ENCODE data around the gene H2BW2. TPM values are rescaled to one million over a fixed set of nuclear protein-coding genes. Genes with fewer than 3 reads are reported as not detected.

Gene H2BW2
- total and polyA plus RNA-seq, 2 of the 13 experiments (the other 11 are each of a cell fraction or from before 2014, with no cell fraction given), result not detected

DNA sequence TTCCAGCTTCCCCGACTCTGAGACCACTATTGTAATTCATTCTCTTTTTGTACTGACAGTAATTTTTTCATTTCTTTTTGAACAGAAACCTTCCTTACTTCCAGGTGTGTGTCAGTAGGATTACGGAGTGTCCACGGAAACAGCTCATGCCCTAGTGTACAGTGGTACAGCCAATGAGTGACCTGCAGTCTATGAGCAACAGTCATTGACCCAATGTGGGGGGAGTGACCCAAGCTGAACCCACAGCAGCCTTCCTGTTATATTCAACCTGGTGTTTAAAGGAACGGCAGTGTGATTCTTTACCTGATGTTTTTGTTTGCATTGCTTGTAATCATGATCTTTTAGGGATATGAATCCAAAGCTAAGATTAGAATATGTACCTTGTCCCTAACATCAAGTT lies 1.2 kb downstream of the H2BW2 start:
- Histone ChIP-seq H3K4me3 (replicated peaks in 1 of 3; ENCODE audit: insufficient read depth in 1 of 3, low read depth in 2 of 3, low read length in 3 of 3) (no peak overlapping the region), H3K4me1 (ENCODE audit: insufficient read depth, low read length) (no peaks in the 10 kb centered on the region), H3K9me3 (ENCODE audit: low read length) (no peaks in the 10 kb centered on the region), H3K36me3 (replicated peaks in 1 of 2; ENCODE audit: control insufficient read depth in 1 of 2, insufficient read depth in 2 of 2, low read length in 2 of 2) (no peaks in the 10 kb centered on the region), H3K79me2 (ENCODE audit: insufficient read depth, low read length) (no peaks in the 10 kb centered on the region), H2AFZ (ENCODE audit: low read length) (no peak overlapping the region), H3K27ac (ENCODE audit: extremely low read length, insufficient read depth, low read length) (no peak overlapping the region), H4K20me1 (ENCODE audit: insufficient read depth, low read length) (no peaks in the 10 kb centered on the region), H3K4me2 (ENCODE audit: low read depth, low read length) (no peak overlapping the region), H3K9ac (ENCODE audit: insufficient read depth, low read depth, low read length) (no peak overlapping the region), H3K27me3 (ENCODE audit: control insufficient read depth in 1 of 2, insufficient read depth in 2 of 2, low read length in 2 of 2) (no peaks in the 10 kb centered on the region)
- in situ Hi-C loops (cut with HindIII; ENCODE audit: extremely low pct_ligation_motif_present, low pct_unique_long_range_greater_than_20kb), result no loop called here
- WGBS (ENCODE audit: low lambda C conversion rate), result 9% methylated on average over 4 of the region's 4 CpGs
- POLR2A ChIA-PET, result no interaction called here
- no peak for FAIRE-seq
- DNase-seq (ENCODE audit: low spot score), result no peak
- CTCF ChIA-PET (ENCODE audit: low intra/inter-chr PET ratio, low total read pairs), result no interaction called here
- no peak for ATAC-seq
- intact Hi-C loops (cut with micrococcal nuclease; ENCODE audit: unreplicated experiment), result no loop called here
- BruUV-seq (replicated peaks), result no TSS peak
- TF ChIP-seq WIZ (CRISPR knock-in tag; IDR thresholded peaks at IDR 0.05) (no peak), ZNF703 (CRISPR knock-in tag; IDR thresholded peaks at IDR 0.05; ENCODE audit: borderline replicate concordance) (no peak), MEIS2 (CRISPR knock-in tag; IDR thresholded peaks at IDR 0.05) (no peak), CENPT (CRISPR knock-in tag; IDR thresholded peaks at IDR 0.05; ENCODE audit: low read depth) (no peak), SP5 (CRISPR knock-in tag; IDR thresholded peaks at IDR 0.05; ENCODE audit: borderline replicate concordance, low read depth) (no peak), MBD4 (IDR thresholded peaks at IDR 0.05; ENCODE audit: borderline replicate concordance, low read length) (no peak), NFATC3 (CRISPR knock-in tag; IDR thresholded peaks at IDR 0.05) (no peak)
- TF ChIP-seq, protein P1, sequence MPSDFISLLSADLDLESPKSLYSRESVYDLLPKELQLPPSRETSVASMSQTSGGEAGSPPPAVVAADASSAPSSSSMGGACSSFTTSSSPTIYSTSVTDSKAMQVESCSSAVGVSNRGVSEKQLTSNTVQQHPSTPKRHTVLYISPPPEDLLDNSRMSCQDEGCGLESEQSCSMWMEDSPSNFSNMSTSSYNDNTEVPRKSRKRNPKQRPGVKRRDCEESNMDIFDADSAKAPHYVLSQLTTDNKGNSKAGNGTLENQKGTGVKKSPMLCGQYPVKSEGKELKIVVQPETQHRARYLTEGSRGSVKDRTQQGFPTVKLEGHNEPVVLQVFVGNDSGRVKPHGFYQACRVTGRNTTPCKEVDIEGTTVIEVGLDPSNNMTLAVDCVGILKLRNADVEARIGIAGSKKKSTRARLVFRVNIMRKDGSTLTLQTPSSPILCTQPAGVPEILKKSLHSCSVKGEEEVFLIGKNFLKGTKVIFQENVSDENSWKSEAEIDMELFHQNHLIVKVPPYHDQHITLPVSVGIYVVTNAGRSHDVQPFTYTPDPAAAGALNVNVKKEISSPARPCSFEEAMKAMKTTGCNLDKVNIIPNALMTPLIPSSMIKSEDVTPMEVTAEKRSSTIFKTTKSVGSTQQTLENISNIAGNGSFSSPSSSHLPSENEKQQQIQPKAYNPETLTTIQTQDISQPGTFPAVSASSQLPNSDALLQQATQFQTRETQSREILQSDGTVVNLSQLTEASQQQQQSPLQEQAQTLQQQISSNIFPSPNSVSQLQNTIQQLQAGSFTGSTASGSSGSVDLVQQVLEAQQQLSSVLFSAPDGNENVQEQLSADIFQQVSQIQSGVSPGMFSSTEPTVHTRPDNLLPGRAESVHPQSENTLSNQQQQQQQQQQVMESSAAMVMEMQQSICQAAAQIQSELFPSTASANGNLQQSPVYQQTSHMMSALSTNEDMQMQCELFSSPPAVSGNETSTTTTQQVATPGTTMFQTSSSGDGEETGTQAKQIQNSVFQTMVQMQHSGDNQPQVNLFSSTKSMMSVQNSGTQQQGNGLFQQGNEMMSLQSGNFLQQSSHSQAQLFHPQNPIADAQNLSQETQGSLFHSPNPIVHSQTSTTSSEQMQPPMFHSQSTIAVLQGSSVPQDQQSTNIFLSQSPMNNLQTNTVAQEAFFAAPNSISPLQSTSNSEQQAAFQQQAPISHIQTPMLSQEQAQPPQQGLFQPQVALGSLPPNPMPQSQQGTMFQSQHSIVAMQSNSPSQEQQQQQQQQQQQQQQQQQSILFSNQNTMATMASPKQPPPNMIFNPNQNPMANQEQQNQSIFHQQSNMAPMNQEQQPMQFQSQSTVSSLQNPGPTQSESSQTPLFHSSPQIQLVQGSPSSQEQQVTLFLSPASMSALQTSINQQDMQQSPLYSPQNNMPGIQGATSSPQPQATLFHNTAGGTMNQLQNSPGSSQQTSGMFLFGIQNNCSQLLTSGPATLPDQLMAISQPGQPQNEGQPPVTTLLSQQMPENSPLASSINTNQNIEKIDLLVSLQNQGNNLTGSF (CRISPR knock-in tag; IDR thresholded peaks at IDR 0.05), result no peak
